ENCODE measurements around the gene HS6ST1.

The HS6ST1 gene

DNA sequence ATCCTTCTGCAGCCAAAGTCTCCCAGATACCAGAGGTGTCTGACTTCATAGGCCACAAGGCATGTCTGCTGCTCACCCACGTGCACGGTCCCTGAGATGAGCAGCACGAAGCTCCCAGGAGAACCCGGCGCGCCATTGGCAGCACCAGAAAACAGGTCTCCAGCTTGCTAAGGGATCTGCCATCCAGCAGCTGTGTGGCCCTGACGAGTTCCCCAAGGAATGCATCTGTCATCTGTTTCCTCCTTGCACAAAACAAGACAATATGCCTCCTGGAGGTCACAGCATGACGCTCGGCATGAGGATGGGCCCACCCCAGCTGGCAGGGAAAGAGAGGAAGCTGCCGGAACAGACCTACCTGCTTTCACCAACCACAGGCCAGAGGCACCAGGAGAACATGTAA is 29.2 kb downstream of the HS6ST1 start:
- H3K36me3 ChIP-seq (ENCODE audit: insufficient read depth) = no peaks in the 10 kb centered on the region
- no peaks in the 10 kb centered on the region for H3K4me1 ChIP-seq (ENCODE audit: low read depth, poor library complexity, severe bottlenecking)
- H2AFZ ChIP-seq (ENCODE audit: low read depth) = no peak overlapping the region
- no peak overlapping the region for H3K9ac ChIP-seq
- no peaks in the 10 kb centered on the region for H4K20me1 ChIP-seq (ENCODE audit: insufficient read depth)
- TF ChIP-seq, protein P1, sequence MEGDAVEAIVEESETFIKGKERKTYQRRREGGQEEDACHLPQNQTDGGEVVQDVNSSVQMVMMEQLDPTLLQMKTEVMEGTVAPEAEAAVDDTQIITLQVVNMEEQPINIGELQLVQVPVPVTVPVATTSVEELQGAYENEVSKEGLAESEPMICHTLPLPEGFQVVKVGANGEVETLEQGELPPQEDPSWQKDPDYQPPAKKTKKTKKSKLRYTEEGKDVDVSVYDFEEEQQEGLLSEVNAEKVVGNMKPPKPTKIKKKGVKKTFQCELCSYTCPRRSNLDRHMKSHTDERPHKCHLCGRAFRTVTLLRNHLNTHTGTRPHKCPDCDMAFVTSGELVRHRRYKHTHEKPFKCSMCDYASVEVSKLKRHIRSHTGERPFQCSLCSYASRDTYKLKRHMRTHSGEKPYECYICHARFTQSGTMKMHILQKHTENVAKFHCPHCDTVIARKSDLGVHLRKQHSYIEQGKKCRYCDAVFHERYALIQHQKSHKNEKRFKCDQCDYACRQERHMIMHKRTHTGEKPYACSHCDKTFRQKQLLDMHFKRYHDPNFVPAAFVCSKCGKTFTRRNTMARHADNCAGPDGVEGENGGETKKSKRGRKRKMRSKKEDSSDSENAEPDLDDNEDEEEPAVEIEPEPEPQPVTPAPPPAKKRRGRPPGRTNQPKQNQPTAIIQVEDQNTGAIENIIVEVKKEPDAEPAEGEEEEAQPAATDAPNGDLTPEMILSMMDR (conservative IDR thresholded peaks at IDR 0.05; ENCODE audit: low read depth, low read length) = no peak
- H3K27me3 ChIP-seq (ENCODE audit: insufficient read depth, low read depth) = no peaks in the 10 kb centered on the region
- H3K79me2 ChIP-seq (ENCODE audit: insufficient read depth, low read depth) = no peaks in the 10 kb centered on the region
- no peak overlapping the region for H3K4me2 ChIP-seq
- H3K27ac ChIP-seq = no peak overlapping the region
- no peak overlapping the region for H3K4me3 ChIP-seq (IDR thresholded peaks at IDR 0.05; ENCODE audit: insufficient read depth, low read depth, low read length)

DNA sequence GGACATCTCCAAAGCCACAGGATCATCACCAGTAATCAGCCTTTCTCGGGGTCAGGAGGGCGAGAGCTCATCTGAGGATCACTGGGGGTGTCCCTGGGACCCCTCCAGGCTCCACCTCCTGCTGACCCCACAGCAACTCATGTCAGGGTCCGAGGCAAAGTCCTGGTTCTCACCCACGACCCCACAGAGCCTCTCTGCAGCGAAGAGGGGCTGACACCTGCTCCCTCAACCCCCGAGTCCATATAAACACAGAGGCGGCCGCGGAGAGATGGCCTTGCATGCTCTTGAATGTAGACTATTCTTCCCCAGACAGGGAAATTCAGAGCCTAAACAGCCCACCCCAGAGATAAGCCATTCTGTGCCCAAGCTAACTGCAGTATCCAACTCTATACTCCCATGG is 29.9 kb downstream of the HS6ST1 start:
- TF ChIP-seq, protein P1 (conservative IDR thresholded peaks at IDR 0.05; ENCODE audit: low read depth, low read length) = no peak
- H3K79me2 ChIP-seq (ENCODE audit: insufficient read depth, low read depth) = no peaks in the 10 kb centered on the region
- H3K4me2 ChIP-seq = no peak overlapping the region
- no peak overlapping the region for H3K9ac ChIP-seq
- no peak overlapping the region for H3K27ac ChIP-seq
- H2AFZ ChIP-seq (ENCODE audit: low read depth) = no peak overlapping the region
- H3K4me1 ChIP-seq (ENCODE audit: low read depth, poor library complexity, severe bottlenecking) = no peaks in the 10 kb centered on the region
- H3K36me3 ChIP-seq (ENCODE audit: insufficient read depth) = no peaks in the 10 kb centered on the region
- H4K20me1 ChIP-seq (ENCODE audit: insufficient read depth) = no peaks in the 10 kb centered on the region
- H3K27me3 ChIP-seq (ENCODE audit: insufficient read depth, low read depth) = no peaks in the 10 kb centered on the region
- H3K4me3 ChIP-seq (IDR thresholded peaks at IDR 0.05; ENCODE audit: insufficient read depth, low read depth, low read length) = no peak overlapping the region

DNA sequence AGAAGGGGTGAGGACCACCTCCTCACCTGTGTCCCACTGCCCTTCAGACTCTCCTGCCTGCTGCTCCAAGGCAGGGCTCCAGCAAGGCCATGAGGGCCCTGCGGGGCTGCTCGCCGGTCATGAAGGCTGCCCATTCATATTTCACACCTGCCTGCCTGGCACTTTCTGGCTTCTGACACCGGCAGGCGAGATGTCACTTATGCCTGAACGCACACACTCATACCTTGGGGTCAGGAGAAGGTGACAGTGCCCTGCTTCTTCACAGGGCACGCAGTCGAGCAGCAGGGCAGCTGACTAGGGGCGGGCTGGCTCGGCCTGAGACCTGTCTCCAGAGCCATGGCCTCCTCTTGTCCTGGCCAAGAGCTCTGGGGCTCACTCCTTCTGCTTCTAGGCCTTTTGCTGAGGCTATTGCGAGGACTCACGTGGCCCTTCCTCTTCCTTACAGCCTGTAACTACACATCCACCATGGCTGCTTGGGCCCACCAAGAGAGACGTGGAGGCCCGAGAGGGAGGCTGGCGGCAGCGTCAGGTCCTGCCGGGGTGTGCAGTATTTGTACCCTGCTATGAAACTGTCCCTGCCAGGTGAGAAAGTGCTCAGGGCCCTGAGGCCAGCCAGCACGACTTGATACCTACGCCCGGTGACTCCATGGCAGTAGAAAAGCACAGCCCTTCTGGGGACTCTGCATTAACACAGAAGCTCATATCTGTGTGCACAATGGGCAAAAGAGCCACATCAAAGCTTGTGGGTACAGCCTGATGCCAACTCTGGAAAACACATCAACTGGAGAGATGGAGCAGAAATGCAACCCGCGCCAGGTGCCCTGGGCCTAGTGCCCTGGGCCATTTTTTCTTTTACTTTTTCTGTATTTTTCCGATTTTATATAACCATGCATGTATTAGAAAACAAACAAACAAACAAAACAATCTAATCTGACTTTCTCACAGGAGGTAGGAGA is 30.6 kb downstream of the HS6ST1 start:
- TF ChIP-seq, protein P1 (conservative IDR thresholded peaks at IDR 0.05; ENCODE audit: low read depth, low read length) = no peak
- H3K4me1 ChIP-seq (ENCODE audit: low read depth, poor library complexity, severe bottlenecking) = no peaks in the 10 kb centered on the region
- H3K79me2 ChIP-seq (ENCODE audit: insufficient read depth, low read depth) = no peaks in the 10 kb centered on the region
- H3K4me2 ChIP-seq = no peak overlapping the region
- H3K27me3 ChIP-seq (ENCODE audit: insufficient read depth, low read depth) = no peaks in the 10 kb centered on the region
- H2AFZ ChIP-seq (ENCODE audit: low read depth) = no peak overlapping the region
- H3K36me3 ChIP-seq (ENCODE audit: insufficient read depth) = no peaks in the 10 kb centered on the region
- no peak overlapping the region for H3K9ac ChIP-seq
- no peaks in the 10 kb centered on the region for H4K20me1 ChIP-seq (ENCODE audit: insufficient read depth)
- H3K4me3 ChIP-seq (IDR thresholded peaks at IDR 0.05; ENCODE audit: insufficient read depth, low read depth, low read length) = no peak overlapping the region
- no peak overlapping the region for H3K27ac ChIP-seq

DNA sequence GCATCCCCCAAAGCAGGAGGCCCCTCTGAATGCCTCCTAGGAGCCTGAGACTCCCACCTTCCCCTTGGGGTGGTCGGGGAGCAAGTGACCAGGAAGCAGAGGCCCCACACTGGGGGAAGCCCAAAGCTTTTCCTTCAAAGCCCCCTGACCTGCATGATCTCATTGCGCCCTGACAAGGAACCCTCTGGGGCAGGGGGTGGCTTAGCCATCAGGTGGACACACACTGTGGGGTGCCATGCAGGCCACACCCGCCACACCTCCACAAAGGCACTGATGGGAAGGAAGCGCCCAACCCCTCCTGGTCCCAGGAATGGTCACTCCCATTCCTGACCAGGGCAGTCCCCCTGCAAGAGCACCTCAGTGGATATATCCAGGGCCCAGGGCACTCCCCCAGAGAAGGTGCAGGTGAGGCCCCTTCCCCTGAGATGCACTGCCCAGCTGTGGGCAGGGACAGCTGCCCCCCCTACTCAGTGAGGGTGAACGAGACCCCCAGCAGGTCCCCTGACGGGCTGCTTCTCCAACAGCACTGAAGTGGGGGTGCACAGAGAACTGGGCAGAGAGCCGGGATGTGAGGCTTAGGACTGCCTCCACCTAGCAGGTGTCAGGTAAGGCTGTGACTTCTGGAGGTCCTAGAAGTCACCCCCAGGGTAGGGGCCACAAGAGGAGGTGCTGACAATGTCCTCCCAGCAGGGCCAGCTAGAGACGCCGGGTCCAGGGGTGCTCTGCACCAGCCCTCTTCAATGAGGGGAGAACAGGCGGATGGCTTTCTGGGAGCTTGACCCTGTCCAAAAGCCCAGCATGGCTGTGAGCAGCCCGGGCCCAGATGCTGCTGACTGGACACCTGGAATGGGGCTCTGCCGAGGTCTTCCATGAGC is 31.5 kb downstream of the HS6ST1 start:
- H4K20me1 ChIP-seq (ENCODE audit: insufficient read depth) = no peaks in the 10 kb centered on the region
- H3K4me3 ChIP-seq (IDR thresholded peaks at IDR 0.05; ENCODE audit: insufficient read depth, low read depth, low read length) = no peak overlapping the region
- H3K79me2 ChIP-seq (ENCODE audit: insufficient read depth, low read depth) = no peaks in the 10 kb centered on the region
- H3K36me3 ChIP-seq (ENCODE audit: insufficient read depth) = no peaks in the 10 kb centered on the region
- no peak overlapping the region for H2AFZ ChIP-seq (ENCODE audit: low read depth)
- no peak overlapping the region for H3K9ac ChIP-seq
- H3K4me2 ChIP-seq = no peak overlapping the region
- no peaks in the 10 kb centered on the region for H3K27me3 ChIP-seq (ENCODE audit: insufficient read depth, low read depth)
- H3K4me1 ChIP-seq (ENCODE audit: low read depth, poor library complexity, severe bottlenecking) = no peaks in the 10 kb centered on the region
- H3K27ac ChIP-seq = no peak overlapping the region
- TF ChIP-seq, protein P1 (conservative IDR thresholded peaks at IDR 0.05; ENCODE audit: low read depth, low read length) = no peak
